Stimulated activated CD8-positive, alpha-beta memory T cell treated with anti-CD3 and anti-CD28 coated beads, Interleukin-4, amount 100 ng/mL, for 4 hours (primary cell): ENCODE measurements around the gene LAMTOR1.

Experiments
- DNase-seq, 2 donors: peaks; one replicate each; pipeline ENCODE4 v3.0.0-alpha.2; 2020; ENCODE audit warnings: low read depth in 2 of 2, low spot score in 1 of 2

LAMTOR1 gene

GRCh38 chr11:72120930-72121329 lies 17.8 kb upstream of the LAMTOR1 start:
- DNase-seq: no peak

DNA sequence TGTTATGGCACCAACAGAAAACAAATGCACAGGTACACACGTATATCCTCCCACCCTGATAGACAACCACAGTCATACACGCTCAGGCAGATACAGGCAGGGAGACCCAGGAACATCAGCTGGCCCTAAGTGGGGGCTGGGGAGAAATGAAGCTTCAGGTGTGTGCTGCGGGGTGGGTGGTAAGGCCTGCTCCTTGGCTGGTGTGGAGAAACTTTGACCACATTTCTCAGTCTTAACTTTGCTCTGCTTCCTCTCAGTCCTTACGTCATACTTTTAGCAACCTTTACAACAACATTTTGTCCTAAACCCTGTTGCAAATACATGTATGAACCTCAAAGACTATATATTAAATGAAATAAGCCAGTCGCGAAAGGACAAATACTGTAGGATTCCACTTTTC lies 16.1 kb upstream of the LAMTOR1 start:
- no peak for DNase-seq

- no peak for DNase-seq
Observed at GRCh38 chr11:72116019-72116755, 13.1 kb upstream of the LAMTOR1 start.

DNA sequence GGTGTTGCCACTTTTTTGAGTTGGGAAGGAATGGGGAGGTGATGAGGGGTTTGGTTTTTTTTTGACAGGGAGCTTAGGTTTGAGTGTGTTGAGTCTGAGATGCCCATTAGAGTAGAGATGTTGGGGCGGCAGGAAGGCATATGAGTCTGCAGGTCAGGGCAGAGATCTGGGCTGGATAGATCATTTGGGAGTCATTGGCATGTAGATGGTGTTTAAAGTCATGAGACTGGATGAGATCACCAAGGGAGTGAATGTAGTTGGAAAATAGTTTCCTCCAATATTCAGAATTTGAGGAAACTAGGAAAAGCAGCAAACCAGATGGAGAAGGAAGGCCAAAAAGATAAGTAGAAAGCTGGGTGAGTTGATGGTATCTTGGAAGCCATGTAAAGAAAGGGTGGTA lies 11.5 kb upstream of the LAMTOR1 start:
- DNase-seq: no peak

GRCh38 chr11:72112978-72113808 lies 10.1 kb upstream of the LAMTOR1 start:
- no peak for DNase-seq

GRCh38 chr11:72112143-72112977 lies 9.3 kb upstream of the LAMTOR1 start, which contains the start of gene ANAPC15:
ANAPC15 (minus strand) TSS chr11:72112695; CDS start chr11:72111276, 1,419 bp downstream.
- DNase-seq: peak; percentile 99 to 100

- no peak for DNase-seq
Observed at GRCh38 chr11:72111300-72112142, 8.4 kb upstream of the LAMTOR1 start.

- DNase-seq: no peak
Observed at GRCh38 chr11:72105888-72106287, 2.8 kb upstream of the LAMTOR1 start, which contains the start of gene TOMT. TOMT (plus strand) TSS chr11:72105924; CDS start chr11:72105952, 28 bp downstream.

DNA sequence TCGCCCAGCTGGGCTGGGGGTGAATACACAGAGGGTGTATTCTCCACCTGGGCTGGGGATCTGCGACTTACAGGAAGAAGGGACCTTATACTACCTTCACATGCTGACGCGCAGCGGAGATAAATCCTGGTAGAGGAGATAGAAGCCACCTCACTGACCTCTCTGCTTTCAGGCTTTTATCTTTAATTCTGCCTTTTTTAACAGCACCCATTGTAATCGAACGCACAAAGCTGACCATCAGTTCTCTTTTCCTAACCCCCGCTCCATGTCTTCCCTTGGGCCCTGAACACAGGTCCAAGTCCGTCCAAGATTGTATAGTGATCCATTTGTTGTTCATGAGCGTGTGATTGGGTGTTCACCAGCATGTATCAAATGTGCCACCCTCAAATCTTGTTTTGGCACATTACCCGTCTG lies 664 bp upstream of the LAMTOR1 start:
- no peak for DNase-seq

DNA sequence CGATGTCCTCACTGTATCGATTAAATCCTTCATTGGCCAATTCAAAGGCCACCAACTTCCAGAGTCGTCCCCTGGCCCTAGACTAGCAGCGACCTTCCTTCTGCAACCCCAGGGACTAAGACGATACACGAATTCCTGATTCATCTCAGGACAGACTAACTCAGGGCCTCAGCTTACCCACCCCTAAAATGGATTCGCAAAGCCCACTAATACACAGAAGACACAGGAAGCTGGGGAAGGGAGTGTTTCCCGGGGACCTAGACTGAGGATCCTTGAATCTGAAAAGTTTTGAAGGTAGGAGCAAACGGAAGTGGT lies 509 bp downstream of the LAMTOR1 start:
- no peak for DNase-seq

- DNase-seq: no peak
Observed at GRCh38 chr11:72102162-72102561, 935 bp downstream of the LAMTOR1 start.

- no peak for DNase-seq
Observed at GRCh38 chr11:72100462-72100861, 2.6 kb downstream of the LAMTOR1 start.

GRCh38 chr11:72100009-72100408 lies 3.1 kb downstream of the LAMTOR1 start:
- no peak for DNase-seq

DNA sequence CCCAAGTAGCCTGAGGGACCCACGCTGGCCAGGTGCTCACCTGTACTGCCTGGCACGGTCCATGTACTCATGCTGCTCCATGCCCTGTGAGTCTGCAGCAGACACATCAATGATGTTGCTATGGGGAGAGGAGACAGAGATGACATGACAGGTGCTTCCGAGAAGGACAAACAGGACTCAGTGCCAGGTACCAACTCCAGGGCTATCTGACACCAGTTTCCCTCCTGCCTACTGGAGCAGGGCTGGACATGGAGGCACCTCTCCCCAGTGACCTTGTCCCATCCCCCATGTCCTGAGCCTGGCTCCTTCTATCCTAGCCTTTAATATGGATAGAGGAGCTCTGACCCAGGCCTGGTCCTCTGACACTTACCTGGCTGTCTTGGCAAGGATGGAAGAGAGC lies 4.4 kb downstream of the LAMTOR1 start:
- DNase-seq: no peak

DNA sequence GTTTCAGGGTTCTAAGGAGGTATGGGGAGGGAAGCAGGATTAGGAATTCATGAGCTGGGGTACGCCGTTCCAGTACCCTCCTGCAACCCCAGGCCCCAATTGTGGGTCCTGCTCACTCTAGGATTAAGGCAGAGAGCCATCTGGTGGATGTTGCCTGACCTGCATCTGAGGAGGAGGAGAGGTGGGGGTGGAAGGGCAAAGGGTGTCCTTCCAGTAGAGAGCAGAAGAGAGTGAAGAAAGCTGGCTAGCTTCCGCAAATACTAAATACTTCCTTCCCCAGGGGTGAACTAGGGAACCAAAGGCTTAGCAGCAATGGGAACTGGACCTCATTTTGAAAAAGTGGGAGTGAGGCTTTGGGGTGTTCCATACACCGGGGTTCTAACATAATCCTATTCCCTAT lies 11.8 kb downstream of the LAMTOR1 start:
- DNase-seq: peak; percentile 25 to 45

GRCh38 chr11:72088076-72088808 lies 14.9 kb downstream of the LAMTOR1 start:
- no peak for DNase-seq

DNA sequence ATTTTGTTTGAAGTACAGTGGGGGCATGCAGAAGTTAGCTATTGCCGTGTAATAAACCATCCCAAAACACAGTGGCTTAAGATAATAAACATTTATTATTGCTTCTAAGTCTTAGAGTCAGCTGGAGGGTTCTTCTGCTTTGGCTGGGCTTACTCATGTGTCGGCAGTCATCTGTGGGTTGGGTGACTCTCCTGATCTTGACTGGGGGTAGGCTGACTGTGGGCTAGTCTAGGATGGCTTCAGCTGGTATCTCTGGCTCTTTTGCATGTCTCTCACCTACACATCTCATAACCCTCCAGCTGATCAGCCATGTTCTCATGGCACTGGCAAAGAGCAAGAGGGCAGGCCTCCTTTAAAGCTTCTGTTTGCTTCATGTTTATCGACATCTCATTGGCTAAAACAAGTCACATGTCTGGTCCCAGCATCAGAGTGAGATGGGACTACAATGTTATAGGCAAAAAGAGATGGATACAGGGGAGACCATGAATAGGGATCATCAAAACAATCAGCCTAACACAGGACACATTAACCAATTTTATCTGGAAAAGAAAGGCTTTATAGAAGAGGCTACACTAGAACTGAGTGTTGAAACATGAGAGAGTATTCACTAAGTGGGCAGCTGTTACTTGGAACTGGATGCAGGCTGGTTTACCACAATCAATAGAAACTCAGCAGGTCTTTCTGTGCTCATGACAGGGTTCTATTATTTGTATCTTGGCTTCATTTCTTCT lies 17.3 kb downstream of the LAMTOR1 start:
- DNase-seq: no peak

- DNase-seq: no peak
Observed at GRCh38 chr11:72084965-72085364, 18.1 kb downstream of the LAMTOR1 start.

DNA sequence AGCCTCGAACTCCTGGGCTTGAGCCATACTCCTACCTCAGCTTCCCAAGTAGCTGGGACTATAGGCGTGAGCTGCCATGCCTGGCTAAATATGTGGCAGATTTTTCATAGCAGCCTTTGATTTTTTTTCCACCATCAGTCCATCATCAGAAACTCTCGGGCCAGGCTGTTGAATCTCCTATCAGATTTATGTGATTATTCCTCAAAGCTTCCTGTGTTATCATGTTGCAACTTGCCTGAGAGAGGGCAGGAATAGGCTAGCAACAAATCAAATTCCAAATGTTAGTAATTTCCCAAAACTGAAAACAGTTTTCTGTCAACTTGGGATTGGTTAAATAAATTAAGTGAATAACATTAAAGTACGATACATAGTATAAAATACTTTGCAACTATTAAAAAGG lies 19.0 kb downstream of the LAMTOR1 start:
- no peak for DNase-seq
